Karpas-422 (cell line): ENCODE results near the gene LGALS7. TPM values are rescaled to one million over a fixed set of nuclear protein-coding genes. Genes with fewer than 3 reads are reported as not detected.
"Not testable (repeated sequence)": the region's sequence is repeated elsewhere in the genome, so short reads cannot be mapped to it uniquely, and the experiment has no call there.

ENCODE experiments used
- DNase-seq: peaks from one replicate; pipeline ENCODE4 v3.0.0-alpha.2; 2015
- H2AFZ ChIP-seq: fragments of 200-600 bp; sonication (generic); 2 replicates; pipeline ENCODE4 v1.6.1; 2014; ENCODE audit warnings: antibody characterized with exemption, low read length, mixed read lengths
- H3K27ac ChIP-seq: fragments of 200-600 bp; sonication (generic); 2 replicates; pipeline ENCODE4 v1.5.1; 2014; ENCODE audit warnings: mild to moderate bottlenecking, low read length, moderate library complexity
- H3K27me3 ChIP-seq: fragments of 200-600 bp; sonication (generic); 2 replicates; pipeline ENCODE4 v1.6.1; 2014; ENCODE audit warnings: low read length, mixed read lengths
- H3K36me3 ChIP-seq: fragments of 200-600 bp; sonication (generic); 2 replicates; pipeline ENCODE4 v1.6.1; 2014; ENCODE audit warnings: low read length, mixed read lengths; ENCODE audit not compliant: insufficient read depth
- H3K4me1 ChIP-seq: fragments of 200-600 bp; sonication (generic); 2 replicates; pipeline ENCODE4 v1.6.1; 2014; ENCODE audit warnings: mild to moderate bottlenecking, low read length, mixed read lengths
- H3K4me2 ChIP-seq: fragments of 200-600 bp; sonication (generic); 2 replicates; pipeline ENCODE4 v1.6.1; 2014; ENCODE audit warnings: low read length, low read depth, mild to moderate bottlenecking; ENCODE audit not compliant: poor library complexity, severe bottlenecking
- H3K4me3 ChIP-seq: fragments of 200-600 bp; sonication (generic); 2 replicates; pipeline ENCODE4 v1.5.1; 2014; ENCODE audit warnings: mild to moderate bottlenecking, antibody characterized with exemption, low read length, mixed read lengths
- H3K79me2 ChIP-seq: fragments of 200-600 bp; sonication (generic); 2 replicates; pipeline ENCODE4 v1.6.1; 2014; ENCODE audit warnings: mild to moderate bottlenecking, low read length, mixed read lengths
- H3K9ac ChIP-seq: fragments of 200-600 bp; sonication (generic); 2 replicates; pipeline ENCODE4 v1.6.0; 2014; ENCODE audit warnings: low read length
- H3K9me2 ChIP-seq: fragments of 200-600 bp; sonication (generic), shearing (Covaris generic); replicated peaks from 2 replicates; pipeline ENCODE4 v1.6.0; 2014; ENCODE audit warnings: mild to moderate bottlenecking, low read length, moderate library complexity; ENCODE audit not compliant: insufficient read depth
- H3K9me3 ChIP-seq: fragments of 300-700, 200-600 bp; sonication (generic); 2 replicates; pipeline ENCODE4 v1.6.1; 2014; ENCODE audit warnings: low read length, mixed read lengths
- H4K20me1 ChIP-seq: fragments of 200-600 bp; sonication (generic); 2 replicates; pipeline ENCODE4 v1.6.1; 2014; ENCODE audit warnings: mild to moderate bottlenecking, antibody characterized with exemption, low read length, low read depth; ENCODE audit not compliant: insufficient read depth
- total RNA-seq: library from RNA; depleted of rRNA; stranded (reverse); fragments of >200 nt; shearing (Covaris generic); gene quantifications from 2 replicates; pipeline ENCODE4 v1.2.3, GENCODE V29; 2014; ENCODE audit warnings: low replicate concordance; rRNA removed

LGALS7 gene
- not detected in 2 replicates for total RNA-seq

DNA sequence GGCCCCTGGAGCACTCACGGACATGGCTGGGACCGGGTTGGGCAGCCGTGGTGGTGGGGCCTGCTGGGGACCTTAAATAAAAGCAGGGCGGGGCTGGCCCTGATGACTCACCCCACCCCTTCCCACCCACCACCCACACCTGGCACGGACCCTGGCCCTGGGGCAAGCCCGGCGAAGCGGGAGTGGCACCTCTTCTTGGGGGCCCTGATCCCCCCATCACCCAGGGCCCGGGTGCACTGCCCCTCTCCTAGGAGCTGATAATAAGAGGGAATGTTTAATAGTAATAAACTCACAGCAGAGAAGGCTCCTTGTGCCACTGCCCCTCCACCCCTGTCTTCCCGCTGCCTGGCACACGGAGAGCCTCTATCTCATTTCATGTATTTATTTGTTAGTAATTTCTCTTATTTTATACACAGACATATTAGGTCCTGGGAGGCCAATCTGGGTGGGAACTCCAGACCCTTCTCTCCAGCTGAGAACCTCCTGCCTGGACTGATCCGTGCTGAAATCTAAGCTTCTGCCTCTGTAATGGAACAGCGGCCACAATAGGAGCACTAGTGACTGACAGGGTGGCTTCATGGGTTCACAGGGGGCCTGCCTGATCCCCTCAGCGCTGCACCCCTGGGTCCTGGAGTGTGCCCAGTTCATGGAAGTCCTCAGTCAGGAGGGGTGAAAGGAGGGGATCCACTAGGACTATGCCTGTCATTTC is at the start of gene LGALS7:
TSS of gene LGALS7 (minus strand) at position 49 of the 709 bp plus-strand sequence. CDS start at position 24, 25 bp downstream.
- no peaks in the 10 kb centered on the region for H3K9me2 ChIP-seq
- H3K4me3 ChIP-seq: no peak within 1 kb of the TSS
- no peak within 1 kb of the TSS for H3K9ac ChIP-seq
- no peak within 1 kb of the TSS for H3K27ac ChIP-seq
- H3K4me2 ChIP-seq: no peak within 1 kb of the TSS
- H3K36me3 ChIP-seq: no peaks in the 10 kb centered on the region
- no peaks in the 10 kb centered on the region for H3K4me1 ChIP-seq
- H3K79me2 ChIP-seq: no peaks in the 10 kb centered on the region
- DNase-seq: no peak
- H3K9me3 ChIP-seq: no peaks in the 10 kb centered on the region
- no peaks in the 10 kb centered on the region for H4K20me1 ChIP-seq
- no peaks in the 10 kb centered on the region for H3K27me3 ChIP-seq
- no peak within 1 kb of the TSS for H2AFZ ChIP-seq

DNA sequence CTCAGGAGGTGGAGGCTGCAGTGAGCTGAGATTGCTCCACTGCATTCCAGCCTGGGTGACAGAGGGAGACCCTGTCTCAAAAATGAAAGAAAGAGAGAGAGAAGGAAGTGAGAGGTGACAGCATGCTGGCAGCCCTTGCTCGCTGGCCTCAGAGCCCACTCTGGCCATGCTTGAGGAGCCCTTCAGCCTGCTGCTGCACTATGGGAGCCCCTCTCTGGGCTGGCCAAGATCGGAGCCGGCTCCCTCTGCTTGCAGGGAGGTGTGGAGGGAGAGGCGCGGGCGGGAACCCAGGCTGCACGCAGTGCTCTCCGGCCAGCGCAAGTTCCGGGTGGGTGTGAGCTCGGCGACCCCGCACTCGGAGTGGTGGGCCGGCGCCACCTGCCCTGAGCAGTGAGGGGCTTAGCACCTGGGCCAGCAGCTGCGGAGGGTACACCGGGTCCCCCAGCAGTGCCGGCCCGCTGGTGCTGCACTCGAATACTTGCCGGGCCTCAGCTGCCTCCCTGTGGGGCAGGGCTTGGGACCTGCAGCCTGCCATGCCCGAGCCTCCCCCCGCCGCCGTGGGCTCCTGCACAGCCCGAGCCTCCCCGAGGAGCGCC is 48.0 kb upstream of the LGALS7 start:
- H3K36me3 ChIP-seq: peaks cover 11% of the 10 kb centered on the region
- not testable (repeated sequence) for H3K4me3 ChIP-seq, H3K9me3 ChIP-seq, H3K27me3 ChIP-seq, H3K4me2 ChIP-seq, H3K9me2 ChIP-seq, H3K9ac ChIP-seq, H3K4me1 ChIP-seq, DNase-seq, H2AFZ ChIP-seq, H3K79me2 ChIP-seq, H4K20me1 ChIP-seq, H3K27ac ChIP-seq

DNA sequence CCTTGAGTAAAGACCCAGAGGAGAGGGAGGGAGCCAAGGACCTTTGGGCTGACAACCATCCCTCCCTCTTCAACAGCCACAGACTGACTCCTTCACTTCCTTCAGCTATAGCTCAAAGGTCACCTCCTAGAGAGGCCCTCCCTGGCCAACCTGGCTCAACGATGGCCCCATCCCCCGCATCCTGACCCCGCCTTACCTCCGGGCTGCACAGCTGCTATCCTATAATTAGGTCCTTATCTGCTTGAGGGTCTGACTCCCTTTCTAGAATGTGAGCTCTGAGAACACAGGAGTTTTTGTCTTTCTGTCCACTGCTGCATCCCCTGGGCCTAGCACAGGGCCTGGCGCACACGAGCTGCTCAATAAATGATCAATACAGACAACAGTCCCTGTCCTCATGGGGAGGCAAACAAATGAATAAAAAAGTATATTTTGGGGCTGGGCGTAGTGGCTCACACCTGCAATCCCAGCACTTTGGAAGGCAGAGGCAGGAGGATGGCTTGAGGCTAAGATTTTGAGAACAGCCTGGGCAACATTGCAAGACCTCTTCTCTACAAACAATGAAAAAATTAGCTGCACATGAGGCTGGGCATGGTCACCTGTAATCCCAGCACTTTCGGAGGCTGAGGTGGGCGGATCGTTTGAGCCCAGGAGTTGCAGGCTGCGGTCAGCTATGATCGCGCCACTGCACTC is 46.1 kb upstream of the LGALS7 start:
- no peak overlapping the region for H3K4me3 ChIP-seq
- H3K4me1 ChIP-seq: no peaks in the 10 kb centered on the region
- H3K9ac ChIP-seq: no peak overlapping the region
- DNase-seq: no peak
- H3K9me3 ChIP-seq: no peaks in the 10 kb centered on the region
- no peaks in the 10 kb centered on the region for H3K9me2 ChIP-seq
- H2AFZ ChIP-seq: no peak overlapping the region
- no peak overlapping the region for H3K27ac ChIP-seq
- H3K27me3 ChIP-seq: no peaks in the 10 kb centered on the region
- H3K4me2 ChIP-seq: no peak overlapping the region
- no peaks in the 10 kb centered on the region for H4K20me1 ChIP-seq
- H3K79me2 ChIP-seq: no peaks in the 10 kb centered on the region
- H3K36me3 ChIP-seq: peaks cover 11% of the 10 kb centered on the region

DNA sequence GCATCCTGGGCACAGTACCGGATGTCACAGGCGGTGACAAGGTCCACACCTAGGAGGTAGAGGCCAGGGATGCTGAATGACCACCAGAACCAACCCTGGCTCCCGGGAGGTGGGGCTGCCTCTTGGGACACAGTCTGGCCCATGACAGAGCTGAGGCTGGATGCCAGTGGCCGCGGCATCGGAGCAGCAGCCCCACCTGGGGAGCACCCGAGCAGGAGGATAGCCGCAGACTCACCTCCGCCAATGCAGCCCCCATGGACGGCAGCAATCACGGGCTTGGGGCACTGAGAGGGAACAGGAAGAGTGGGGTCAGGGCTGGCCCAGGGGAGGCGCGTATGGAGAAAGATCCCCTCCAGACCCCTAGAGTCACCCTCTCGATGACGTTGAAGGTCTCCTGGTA is 43.8 kb upstream of the LGALS7 start:
- no peaks in the 10 kb centered on the region for H3K9me2 ChIP-seq
- no peak overlapping the region for H3K4me2 ChIP-seq
- no peaks in the 10 kb centered on the region for H3K79me2 ChIP-seq
- H3K4me3 ChIP-seq: no peak overlapping the region
- H3K9ac ChIP-seq: no peak overlapping the region
- H3K4me1 ChIP-seq: no peaks in the 10 kb centered on the region
- H3K9me3 ChIP-seq: no peaks in the 10 kb centered on the region
- DNase-seq: no peak
- no peaks in the 10 kb centered on the region for H3K36me3 ChIP-seq
- no peaks in the 10 kb centered on the region for H3K27me3 ChIP-seq
- no peaks in the 10 kb centered on the region for H4K20me1 ChIP-seq
- H2AFZ ChIP-seq: no peak overlapping the region
- H3K27ac ChIP-seq: no peak overlapping the region

DNA sequence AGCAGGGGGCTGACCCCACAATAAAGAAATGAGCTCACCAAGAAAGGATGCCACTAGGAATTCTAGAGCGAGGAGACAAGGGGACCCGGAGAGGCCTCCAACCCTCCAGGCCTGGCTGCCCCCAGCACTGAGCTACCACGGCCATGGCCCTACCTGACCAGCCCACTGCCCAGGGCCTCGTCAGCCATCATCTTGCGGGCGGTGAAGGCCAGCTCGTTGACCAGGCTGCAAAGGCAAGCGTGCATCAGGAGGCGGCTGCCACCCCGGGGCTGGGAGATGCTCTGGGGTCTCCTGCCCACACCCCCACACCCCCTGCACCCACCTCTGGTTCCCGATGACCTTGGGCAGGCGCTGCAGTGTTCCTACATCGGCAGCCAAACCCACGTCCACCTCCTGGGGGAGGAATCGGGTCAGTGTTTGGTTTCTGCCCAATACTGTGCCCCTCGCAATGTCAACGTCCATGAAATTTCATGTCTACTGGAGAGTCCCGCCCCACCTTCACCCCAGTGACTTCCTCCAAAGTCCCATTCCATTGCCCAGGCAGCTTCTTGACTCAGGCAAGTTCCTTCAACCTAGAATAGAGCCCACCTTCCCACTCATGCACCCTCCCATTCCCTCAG is 42.9 kb upstream of the LGALS7 start:
- H3K4me3 ChIP-seq: no peak overlapping the region
- no peak overlapping the region for H3K9ac ChIP-seq
- no peaks in the 10 kb centered on the region for H4K20me1 ChIP-seq
- DNase-seq: no peak
- no peaks in the 10 kb centered on the region for H3K27me3 ChIP-seq
- H3K9me2 ChIP-seq: no peaks in the 10 kb centered on the region
- H3K4me1 ChIP-seq: no peaks in the 10 kb centered on the region
- no peaks in the 10 kb centered on the region for H3K79me2 ChIP-seq
- no peaks in the 10 kb centered on the region for H3K36me3 ChIP-seq
- H2AFZ ChIP-seq: no peak overlapping the region
- H3K4me2 ChIP-seq: no peak overlapping the region
- H3K27ac ChIP-seq: no peak overlapping the region
- no peaks in the 10 kb centered on the region for H3K9me3 ChIP-seq

DNA sequence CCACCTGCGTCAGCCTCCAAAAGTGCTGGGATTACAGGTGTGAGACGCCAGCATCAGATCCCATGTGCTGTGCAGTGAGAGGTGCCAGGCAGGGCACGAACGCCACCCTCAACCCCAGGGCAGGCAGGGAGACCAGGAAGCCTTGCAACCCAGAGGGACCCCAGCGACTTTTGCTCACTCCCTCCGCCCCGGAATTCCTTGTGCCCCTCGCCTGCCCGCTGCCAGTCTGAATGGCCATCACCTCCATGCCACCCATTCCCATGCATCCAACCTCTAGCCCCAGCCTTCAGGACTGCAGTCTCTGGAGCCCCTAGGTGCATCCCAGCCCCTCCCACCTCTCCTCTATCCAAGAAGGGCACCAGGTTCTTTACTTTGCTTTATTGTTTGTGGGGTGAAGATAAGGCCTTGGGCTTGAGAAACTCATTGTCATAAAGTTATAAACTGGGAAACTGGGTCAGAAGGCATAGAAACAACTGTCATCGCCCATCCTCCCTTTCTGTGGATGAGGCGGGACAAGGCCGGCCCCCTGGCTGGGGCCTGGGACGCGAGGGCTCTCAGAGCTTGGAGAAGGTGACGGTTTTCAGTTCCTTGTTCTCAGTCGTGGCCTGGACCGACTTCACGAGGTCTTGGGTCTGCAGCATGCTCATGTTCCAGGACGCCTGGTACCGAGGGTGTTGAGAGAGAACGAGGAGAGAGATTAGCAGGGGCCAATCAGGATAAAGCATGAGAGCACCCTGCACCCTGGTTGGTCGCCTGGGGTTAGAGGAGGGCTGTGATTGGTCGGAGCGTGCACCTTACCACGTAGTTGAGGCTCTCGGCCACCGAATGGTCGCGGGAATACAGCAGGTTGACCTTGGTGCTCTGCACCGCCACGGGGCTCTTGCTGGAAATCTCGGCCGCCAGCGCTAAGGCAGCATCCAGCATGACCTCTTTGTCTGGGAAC is 42.0 kb upstream of the LGALS7 start:
- no peak overlapping the region for H3K27ac ChIP-seq
- H3K9me3 ChIP-seq: no peaks in the 10 kb centered on the region
- no peak overlapping the region for H2AFZ ChIP-seq
- H3K9me2 ChIP-seq: no peaks in the 10 kb centered on the region
- no peaks in the 10 kb centered on the region for H3K36me3 ChIP-seq
- no peaks in the 10 kb centered on the region for H4K20me1 ChIP-seq
- no peak for DNase-seq
- H3K27me3 ChIP-seq: no peaks in the 10 kb centered on the region
- no peaks in the 10 kb centered on the region for H3K79me2 ChIP-seq
- H3K4me1 ChIP-seq: no peaks in the 10 kb centered on the region
- H3K4me3 ChIP-seq: no peak overlapping the region
- H3K4me2 ChIP-seq: no peak overlapping the region
- H3K9ac ChIP-seq: no peak overlapping the region

DNA sequence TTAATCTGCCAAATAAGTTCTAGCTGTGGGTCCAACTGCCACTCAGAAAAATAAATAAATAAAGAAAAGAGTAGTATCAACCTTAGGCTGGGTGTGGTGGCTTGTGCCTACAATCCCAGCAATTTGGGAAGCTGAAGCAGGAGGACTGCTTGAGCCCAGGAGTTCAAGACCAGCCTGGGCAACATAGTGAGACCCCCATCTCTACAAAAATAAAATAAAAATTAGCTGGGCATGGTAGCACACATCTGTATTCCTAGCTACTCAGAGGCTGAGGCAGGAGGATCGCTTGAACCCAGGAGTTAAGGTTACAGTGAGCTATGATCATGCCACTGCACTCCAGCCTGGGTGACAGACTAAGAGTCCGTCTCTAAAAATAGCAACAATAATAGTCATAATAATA is 40.6 kb upstream of the LGALS7 start:
- not testable (repeated sequence) for H3K9ac ChIP-seq, H3K79me2 ChIP-seq, H3K36me3 ChIP-seq, H4K20me1 ChIP-seq, H3K4me1 ChIP-seq, H3K9me3 ChIP-seq, H3K4me2 ChIP-seq, DNase-seq, H3K27me3 ChIP-seq, H3K9me2 ChIP-seq, H3K27ac ChIP-seq, H2AFZ ChIP-seq, H3K4me3 ChIP-seq
